GM21423 (cell line): Measurements from ENCODE around the gene CCDC88B.

Experiments
- ATAC-seq: cut with Tn5 transposase; IDR thresholded peaks from one replicate; pipeline ENCODE4 v1.9.1; 2021; ENCODE audit warnings: mild to moderate bottlenecking, moderate library complexity; ENCODE audit not compliant: unreplicated experiment

The CCDC88B gene

DNA sequence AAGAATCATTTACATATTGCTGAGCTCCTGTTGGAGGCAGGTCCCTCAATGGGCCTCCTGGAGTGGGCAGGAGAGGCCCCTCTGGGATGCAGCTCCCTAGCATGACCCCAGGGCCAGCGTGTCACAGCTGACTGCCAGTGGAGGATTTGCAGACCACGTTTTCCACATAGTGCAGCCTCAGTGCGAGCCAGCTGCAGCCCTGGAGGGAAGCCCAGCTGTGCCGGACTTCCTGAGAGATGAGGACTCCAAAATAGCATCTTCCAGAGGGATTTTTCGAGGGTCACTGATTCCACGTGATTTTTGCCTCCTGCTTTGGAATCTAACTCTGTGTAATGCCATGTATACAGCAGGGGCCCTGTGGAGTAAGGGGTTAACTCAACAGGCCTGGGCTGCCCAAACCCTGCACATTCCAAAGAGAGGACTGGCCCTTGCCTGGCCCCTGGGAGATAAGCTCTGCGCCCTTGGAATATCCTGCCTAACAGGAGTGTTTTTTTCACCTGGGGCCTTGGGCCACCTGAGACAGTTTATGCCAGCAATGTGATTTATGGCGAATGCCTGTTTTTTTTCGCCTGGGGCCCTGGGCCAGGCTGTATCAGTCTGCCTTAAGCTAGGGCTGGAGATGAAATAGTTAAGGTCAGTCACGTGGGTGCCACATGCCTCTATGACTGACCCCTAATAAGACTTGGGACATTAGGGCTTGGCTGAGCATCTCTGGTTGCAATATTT, 66.4 kb downstream of the CCDC88B start:
- no peak for ATAC-seq
